SK-N-MC (cell line): ENCODE measurements around the gene LRRC36.

Experiments
- EZH2 ChIP-seq: fragments of 200-600 bp; sonication (generic); IDR thresholded peaks from one replicate; pipeline ENCODE4 v1.6.1; 2017; ENCODE audit warnings: antibody characterized with exemption
- POLR2AphosphoS5 ChIP-seq: IDR thresholded peaks from 2 replicates; pipeline ENCODE4 v1.6.1; 2012; ENCODE audit warnings: mild to moderate bottlenecking, low read depth, low read length, borderline replicate concordance

GRCh38 chr16:67395105-67395457, 68.5 kb downstream of the LRRC36 start:
- TF ChIP-seq POLR2AphosphoS5 (no peak), EZH2 (no peak)
